Skin epidermis (tissue), 12 donors: ENCODE measurements around the gene COL1A1.

Source experiments
- H3K27ac ChIP-seq, 21 experiments: fragments of 200-600 bp; sonication (generic) in 11 of 21; one replicate each; pipeline ENCODE4 v1.5.0; 2020; ENCODE audit warnings: mild to moderate bottlenecking in 3 of 21, inconsistent platforms in 2 of 21, moderate library complexity in 2 of 21
- H3K4me3 ChIP-seq, 7 experiments: fragments of 200-600 bp; sonication (generic) in 2 of 7; one replicate each; pipeline ENCODE4 v1.5.0; 2020; ENCODE audit warnings: inconsistent platforms in 2 of 7, mild to moderate bottlenecking in 2 of 7, moderate library complexity in 1 of 7

COL1A1 gene

GRCh38 chr17:50214976-50215760 is 13.7 kb upstream of the COL1A1 start:
- Histone ChIP-seq H3K4me3 (no peak overlapping the region), H3K27ac (peak overlapping the region in 12 of 21 experiments; percentile 1 to 84 (median 37))

GRCh38 chr17:50213026-50214022 is 11.9 kb upstream of the COL1A1 start:
- H3K27ac ChIP-seq = peak overlapping the region in 5 of 21 experiments; percentile 36 to 95 (median 57)

GRCh38 chr17:50212121-50212843 is 10.9 kb upstream of the COL1A1 start:
- Histone ChIP-seq H3K4me3 (no peak overlapping the region), H3K27ac (peak overlapping the region in 18 of 21 experiments; percentile 25 to 95 (median 83))

More at GRCh38 chr17:50213026-50214022, 11.9 kb upstream of the COL1A1 start:
- H3K4me3 ChIP-seq = no peak overlapping the region

GRCh38 chr17:50211249-50212120 is 10.1 kb upstream of the COL1A1 start:
- Histone ChIP-seq H3K27ac (peak overlapping the region in 20 of 21 experiments; percentile 44 to 95 (median 82)), H3K4me3 (no peak overlapping the region)

- Histone ChIP-seq H3K4me3 (no peak overlapping the region), H3K27ac (peak overlapping the region in 20 of 21 experiments; percentile 68 to 95 (median 83))
Measured at GRCh38 chr17:50210240-50211225, 9.1 kb upstream of the COL1A1 start.

- H3K27ac ChIP-seq = peak overlapping the region in 20 of 21 experiments; percentile 68 to 95 (median 83)
- no peak overlapping the region for H3K4me3 ChIP-seq
Measured at GRCh38 chr17:50209472-50210239, 8.2 kb upstream of the COL1A1 start.

- H3K27ac ChIP-seq = peak overlapping the region in 20 of 21 experiments; percentile 7 to 95 (median 77)
Measured at GRCh38 chr17:50209133-50209471, 7.7 kb upstream of the COL1A1 start.

GRCh38 chr17:50208611-50209061 is 7.2 kb upstream of the COL1A1 start:
- H3K4me3 ChIP-seq = no peak overlapping the region
- peak overlapping the region in 20 of 21 experiments; percentile 15 to 95 (median 77) for H3K27ac ChIP-seq

More at GRCh38 chr17:50209133-50209471, 7.7 kb upstream of the COL1A1 start:
- no peak overlapping the region for H3K4me3 ChIP-seq

- peak overlapping the region in 17 of 21 experiments; percentile 10 to 95 (median 78) for H3K27ac ChIP-seq
- no peak overlapping the region for H3K4me3 ChIP-seq
Measured at GRCh38 chr17:50207792-50208567, 6.5 kb upstream of the COL1A1 start.

- H3K27ac ChIP-seq = peak overlapping the region in 16 of 21 experiments; percentile 1 to 95 (median 72)
- H3K4me3 ChIP-seq = no peak overlapping the region
Measured at GRCh38 chr17:50207315-50207714, 5.9 kb upstream of the COL1A1 start.

- H3K4me3 ChIP-seq = peak overlapping the region in 1 of 7 experiments; percentile 4
- peak overlapping the region in 16 of 21 experiments; percentile 33 to 95 (median 73) for H3K27ac ChIP-seq
Measured at GRCh38 chr17:50206604-50207293, 5.3 kb upstream of the COL1A1 start.

GRCh38 chr17:50205963-50206505 is 4.6 kb upstream of the COL1A1 start:
- H3K4me3 ChIP-seq = no peak overlapping the region
- peak overlapping the region in 19 of 21 experiments; percentile 27 to 95 (median 73) for H3K27ac ChIP-seq

GRCh38 chr17:50205111-50205962 is 3.9 kb upstream of the COL1A1 start:
- H3K4me3 ChIP-seq = no peak overlapping the region
- H3K27ac ChIP-seq = peak overlapping the region in 20 of 21 experiments; percentile 14 to 95 (median 72)

- no peak overlapping the region for H3K4me3 ChIP-seq
- peak overlapping the region in 19 of 21 experiments; percentile 14 to 95 (median 67) for H3K27ac ChIP-seq
Measured at GRCh38 chr17:50204431-50204830, 3.0 kb upstream of the COL1A1 start.
